Right lobe of liver (tissue), 6 donors: ENCODE results near the gene CPXM2. TPM values are rescaled to one million over a fixed set of nuclear protein-coding genes. Genes with fewer than 3 reads are reported as not detected.

Source experiments
- ATAC-seq, 4 donors: fragments of 200-7000 bp; cut with Tn5 transposase; one replicate each; pipeline ENCODE4 v1.9.1; 2020; ENCODE audit warnings: mild to moderate bottlenecking in 4 of 4, moderate library complexity in 4 of 4
- DNase-seq, 3 donors: peaks; one replicate each; pipeline ENCODE4 v3.0.0-alpha.2; 2020
- H3K27ac ChIP-seq, 3 donors: fragments of 200-600 bp; one replicate each; pipeline ENCODE4 v1.8.0; 2022
- H3K27me3 ChIP-seq, 2 donors: fragments of 200-600 bp; one replicate each; pipeline ENCODE4 v1.8.0; 2022
- H3K36me3 ChIP-seq, 4 donors: fragments of 200-600 bp; sonication (generic) in 1 of 4; one replicate each; pipeline versions ENCODE4 v1.5.1 to v1.8.0; 2017 to 2022; ENCODE audit warnings: control low read depth in 1 of 4
- H3K4me1 ChIP-seq, 4 donors: fragments of 200-600 bp; sonication (generic) in 1 of 4; one replicate each; pipeline versions ENCODE4 v1.5.1 to v1.8.0; 2017 to 2022; ENCODE audit warnings: control low read depth in 1 of 4
- H3K4me3 ChIP-seq, 3 donors: fragments of 200-600 bp; one replicate each; pipeline ENCODE4 v1.8.0; 2022
- H3K9me3 ChIP-seq, 4 donors: fragments of 200-600 bp; sonication (generic) in 1 of 4; one replicate each; pipeline versions ENCODE4 v1.5.1 to v1.8.0; 2017 to 2022; ENCODE audit warnings: control low read depth in 1 of 4
- POLR2A ChIP-seq: fragments of 450-650 bp; IDR thresholded peaks from one replicate; pipeline ENCODE4 v1.6.1; 2017; ENCODE audit warnings: antibody characterized with exemption, mild to moderate bottlenecking
- WGBS: methylation state at CpG from one replicate; pipeline ENCODE4 v1.1.6; 2018; ENCODE audit warnings: low coverage, low lambda C conversion rate; ENCODE audit not compliant: insufficient coverage; ENCODE audit errors: missing lambda C conversion rate; 5-methylcytosine and 5-hydroxymethylcytosine counted together
- intact Hi-C, 2 donors: fragments of 100-400 bp; cut with DNase I; formaldehyde crosslinking; loops; one replicate each; pipeline versions ENCODE4 v1.11.2 to v1.14.1; 2022
- total RNA-seq, 6 experiments: library from RNA; depleted of rRNA in 2 of 6; stranded (reverse); fragments of >200 nt in 2 of 6; fragmentation: NEBNext Ultra II Directional in 3 of 6; extraction: Animal tissue kit (Norgen Biotek cat#: 25700) in 3 of 6; gene quantifications; one replicate each; pipeline versions ENCODE4 v1.1.0 to v1.2.4, GENCODE V29; 2016 to 2023
- TF ChIP-seq, protein P1 (sequence below), 4 donors: fragments of 200-600 bp in 3 of 4; fragments of 450-650 bp in 1 of 4; IDR thresholded peaks; one replicate each; pipeline versions ENCODE4 v1.5.1 to v1.8.0; 2016 to 2022; ENCODE audit warnings: antibody characterized with exemption in 4 of 4, mild to moderate bottlenecking in 2 of 4
- donor health status: DM: no; HTN: yes; CAD: no.
- donor health status: DM: no; HTN: no; CAD: no.
- donor health status: DM: no; HTN: no; CAD: no.
- donor health status: DM: no; HTN: yes; CAD: no.
- donor health status: DM: no; HTN: yes; CAD: no.

Gene CPXM2
- total RNA-seq, 6 experiments from 2014 or later = 0.29 to 2.6 (median 0.69) TPM

DNA sequence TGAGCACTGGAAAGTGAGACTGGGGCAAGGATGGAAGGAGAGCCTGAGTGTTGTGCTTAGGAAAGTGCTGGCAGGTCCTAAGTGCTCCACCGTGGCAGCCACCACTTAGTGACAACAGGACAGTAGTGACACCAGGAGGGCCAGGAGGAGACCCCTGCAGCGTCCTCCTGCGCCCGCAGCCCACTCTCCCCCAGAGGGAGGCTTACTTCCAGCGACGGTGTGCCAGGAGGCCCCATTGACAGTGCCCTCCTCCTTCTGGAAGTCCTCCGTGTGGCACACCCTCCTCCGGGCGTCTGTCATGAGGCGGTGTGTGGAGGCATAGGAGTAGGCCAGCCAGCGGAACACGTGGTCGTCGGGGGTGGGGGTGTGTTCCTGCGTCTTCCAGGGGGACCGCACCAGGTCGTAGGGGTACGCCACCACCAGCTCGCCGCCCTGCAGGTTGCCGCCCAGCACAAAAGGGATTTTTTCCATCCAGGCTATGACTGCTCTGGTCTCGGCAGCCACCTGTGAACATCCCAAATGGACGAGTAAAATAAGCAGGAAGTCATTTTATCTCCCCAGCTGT is 129.9 kb downstream of the CPXM2 start:
- H3K27ac ChIP-seq = no peak overlapping the region
- DNase-seq = no peak
- H3K27me3 ChIP-seq = no peaks in the 10 kb centered on the region
- H3K9me3 ChIP-seq = no peaks in the 10 kb centered on the region
- 15% methylated on average over 2 of the region's 23 CpGs for WGBS
- peak in 1 of 4 donors; percentile 23 for ATAC-seq
- H3K4me3 ChIP-seq = no peak overlapping the region
- intact Hi-C loops = no loop called here
- TF ChIP-seq, protein P1, sequence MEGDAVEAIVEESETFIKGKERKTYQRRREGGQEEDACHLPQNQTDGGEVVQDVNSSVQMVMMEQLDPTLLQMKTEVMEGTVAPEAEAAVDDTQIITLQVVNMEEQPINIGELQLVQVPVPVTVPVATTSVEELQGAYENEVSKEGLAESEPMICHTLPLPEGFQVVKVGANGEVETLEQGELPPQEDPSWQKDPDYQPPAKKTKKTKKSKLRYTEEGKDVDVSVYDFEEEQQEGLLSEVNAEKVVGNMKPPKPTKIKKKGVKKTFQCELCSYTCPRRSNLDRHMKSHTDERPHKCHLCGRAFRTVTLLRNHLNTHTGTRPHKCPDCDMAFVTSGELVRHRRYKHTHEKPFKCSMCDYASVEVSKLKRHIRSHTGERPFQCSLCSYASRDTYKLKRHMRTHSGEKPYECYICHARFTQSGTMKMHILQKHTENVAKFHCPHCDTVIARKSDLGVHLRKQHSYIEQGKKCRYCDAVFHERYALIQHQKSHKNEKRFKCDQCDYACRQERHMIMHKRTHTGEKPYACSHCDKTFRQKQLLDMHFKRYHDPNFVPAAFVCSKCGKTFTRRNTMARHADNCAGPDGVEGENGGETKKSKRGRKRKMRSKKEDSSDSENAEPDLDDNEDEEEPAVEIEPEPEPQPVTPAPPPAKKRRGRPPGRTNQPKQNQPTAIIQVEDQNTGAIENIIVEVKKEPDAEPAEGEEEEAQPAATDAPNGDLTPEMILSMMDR (IDR thresholded peaks at IDR 0.05) = no peak
- no peak for TF ChIP-seq POLR2A
- no peaks in the 10 kb centered on the region for H3K36me3 ChIP-seq
- H3K4me1 ChIP-seq = no peaks in the 10 kb centered on the region

DNA sequence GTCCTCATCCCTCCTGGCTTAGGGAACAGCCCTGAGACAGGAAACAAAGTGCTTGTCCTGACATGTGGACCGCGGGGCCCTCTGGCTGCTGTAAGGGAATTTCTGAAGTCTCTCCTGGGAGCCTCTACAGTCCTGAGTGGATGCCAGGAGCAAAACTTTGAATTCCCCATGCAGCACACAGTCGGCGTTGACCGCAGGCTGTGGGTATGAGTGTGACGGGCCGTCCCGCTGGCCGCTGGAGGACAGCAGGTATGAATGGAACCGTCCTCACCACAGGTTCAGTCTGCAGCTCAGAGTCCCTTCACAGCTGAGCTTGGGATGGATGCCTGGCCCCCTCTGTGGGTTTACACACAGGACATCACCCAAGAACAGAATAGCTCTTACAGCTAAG is 130.6 kb downstream of the CPXM2 start:
- no peaks in the 10 kb centered on the region for H3K36me3 ChIP-seq
- no peaks in the 10 kb centered on the region for H3K4me1 ChIP-seq
- DNase-seq = no peak
- no peaks in the 10 kb centered on the region for H3K27me3 ChIP-seq
- H3K9me3 ChIP-seq = no peaks in the 10 kb centered on the region
- 35% methylated on average over 2 of the region's 10 CpGs for WGBS
- no peak overlapping the region for H3K27ac ChIP-seq
- TF ChIP-seq POLR2A = no peak
- TF ChIP-seq, protein P1 (IDR thresholded peaks at IDR 0.05) = no peak
- H3K4me3 ChIP-seq = no peak overlapping the region
- ATAC-seq = no peak
- intact Hi-C loops = no loop called here

DNA sequence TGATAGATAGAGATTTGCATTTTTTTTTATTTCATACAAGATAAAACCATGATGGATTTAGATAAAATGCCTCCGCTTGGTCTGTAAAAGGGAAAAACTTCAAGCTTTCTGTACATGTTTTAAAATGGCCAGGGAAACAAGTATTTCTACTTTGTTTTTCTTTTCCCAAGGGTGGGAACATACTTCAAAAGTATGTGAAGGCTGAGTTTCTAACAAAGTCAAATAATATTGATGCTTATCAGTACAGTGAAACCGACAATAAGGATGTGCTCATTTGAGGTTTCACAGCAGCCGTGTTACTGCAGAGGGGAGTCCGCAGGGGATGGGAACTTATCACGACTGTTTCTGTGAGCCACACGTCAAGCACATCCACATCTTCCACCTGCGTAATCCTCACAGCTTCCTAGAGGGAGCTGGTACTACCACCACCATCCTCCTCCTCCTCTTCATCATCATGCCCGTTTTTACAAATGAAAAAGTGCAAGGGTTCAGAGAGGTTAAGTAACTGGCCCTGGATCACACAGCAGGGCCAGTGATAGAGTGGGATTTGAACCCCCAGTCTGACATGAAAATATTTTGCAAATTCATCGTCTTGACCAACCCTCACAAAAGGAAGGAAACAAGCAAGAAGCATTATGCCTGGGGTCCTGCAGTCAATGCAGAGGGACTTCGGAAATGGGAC is 131.1 kb downstream of the CPXM2 start:
- 48% methylated on average over 7 of the region's 10 CpGs for WGBS
- no peak for TF ChIP-seq POLR2A
- TF ChIP-seq, protein P1 (IDR thresholded peaks at IDR 0.05) = no peak
- Histone ChIP-seq H3K27me3 (no peaks in the 10 kb centered on the region), H3K4me1 (no peaks in the 10 kb centered on the region), H3K9me3 (no peaks in the 10 kb centered on the region), H3K4me3 (no peak overlapping the region), H3K27ac (no peak overlapping the region), H3K36me3 (no peaks in the 10 kb centered on the region)
- DNase-seq (no peak), ATAC-seq (no peak)
- intact Hi-C loops = no loop called here

DNA sequence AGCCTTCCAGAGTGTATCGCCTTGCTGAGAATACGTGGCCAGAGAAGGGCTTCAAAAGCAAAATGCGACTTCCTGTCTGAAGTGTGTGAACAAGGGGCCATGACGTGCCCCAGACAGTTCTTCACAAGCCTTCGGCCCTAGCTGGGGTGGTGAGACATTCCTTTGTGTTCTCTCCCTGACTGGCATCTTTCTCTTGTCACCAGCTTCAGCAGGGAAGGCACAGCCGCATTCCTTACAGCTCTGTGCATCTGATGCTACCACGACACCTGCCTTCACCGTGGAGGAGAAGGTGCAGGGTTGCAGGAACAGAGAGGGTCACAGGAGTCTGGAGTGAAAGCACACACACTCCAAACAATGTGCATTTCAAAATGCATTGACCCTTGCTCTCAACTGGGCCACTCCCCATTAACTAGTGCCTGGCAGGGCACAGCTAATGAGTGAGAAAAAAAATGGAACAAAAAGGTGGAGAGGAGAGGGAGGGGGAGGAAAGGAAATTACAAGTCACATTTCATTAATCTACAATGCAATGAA is 132.0 kb downstream of the CPXM2 start:
- no peak overlapping the region for H3K4me3 ChIP-seq
- H3K9me3 ChIP-seq = no peaks in the 10 kb centered on the region
- no peaks in the 10 kb centered on the region for H3K36me3 ChIP-seq
- H3K27ac ChIP-seq = no peak overlapping the region
- no peaks in the 10 kb centered on the region for H3K4me1 ChIP-seq
- no peaks in the 10 kb centered on the region for H3K27me3 ChIP-seq
- TF ChIP-seq, protein P1 (IDR thresholded peaks at IDR 0.05) = no peak
- no peak for TF ChIP-seq POLR2A
- 45% methylated on average over 7 of the region's 8 CpGs for WGBS
- intact Hi-C loops = no loop called here
- no peak for DNase-seq
- ATAC-seq = no peak
